GM18508 (cell line): Measurements from ENCODE around the gene HAUS8.
"Not testable (repeated sequence)": the region's sequence is repeated elsewhere in the genome, so short reads cannot be mapped to it uniquely, and the experiment has no call there.

Experiments
- ATAC-seq: cut with Tn5 transposase; IDR thresholded peaks from one replicate; pipeline ENCODE4 v1.9.1; 2021; ENCODE audit warnings: moderate number of reproducible peaks; ENCODE audit not compliant: insufficient read depth, unreplicated experiment

HAUS8 gene

DNA sequence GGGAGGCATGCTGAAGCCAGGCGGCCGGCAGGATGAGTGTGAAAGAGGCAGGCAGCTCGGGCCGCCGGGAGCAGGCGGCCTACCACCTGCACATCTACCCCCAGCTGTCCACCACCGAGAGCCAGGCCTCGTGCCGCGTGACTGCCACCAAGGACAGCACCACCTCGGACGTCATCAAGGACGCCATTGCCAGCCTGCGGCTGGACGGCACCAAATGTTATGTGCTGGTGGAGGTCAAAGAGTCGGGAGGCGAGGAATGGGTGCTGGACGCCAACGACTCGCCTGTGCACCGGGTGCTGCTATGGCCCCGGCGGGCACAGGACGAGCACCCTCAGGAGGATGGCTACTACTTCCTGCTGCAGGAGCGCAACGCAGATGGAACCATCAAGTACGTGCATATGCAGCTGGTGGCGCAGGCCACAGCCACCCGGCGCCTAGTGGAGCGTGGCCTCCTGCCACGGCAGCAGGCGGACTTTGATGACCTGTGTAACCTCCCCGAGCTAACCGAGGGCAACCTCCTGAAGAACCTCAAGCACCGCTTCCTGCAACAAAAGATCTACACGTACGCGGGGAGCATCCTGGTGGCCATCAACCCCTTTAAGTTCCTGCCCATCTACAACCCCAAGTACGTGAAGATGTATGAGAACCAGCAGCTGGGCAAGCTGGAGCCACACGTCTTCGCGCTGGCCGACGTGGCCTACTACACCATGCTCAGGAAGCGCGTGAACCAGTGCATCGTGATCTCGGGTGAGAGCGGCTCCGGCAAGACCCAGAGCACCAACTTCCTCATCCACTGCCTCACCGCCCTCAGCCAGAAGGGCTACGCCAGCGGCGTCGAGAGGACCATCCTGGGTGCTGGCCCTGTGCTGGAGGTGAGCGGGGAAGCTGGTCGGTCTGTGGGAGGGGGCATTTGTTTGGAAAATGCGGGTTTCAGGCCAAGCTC lies 26.7 kb upstream of the HAUS8 start:
- ATAC-seq: no peak

- no peak for ATAC-seq
Measured at GRCh38 chr19:17098326-17098725, 23.1 kb upstream of the HAUS8 start.

DNA sequence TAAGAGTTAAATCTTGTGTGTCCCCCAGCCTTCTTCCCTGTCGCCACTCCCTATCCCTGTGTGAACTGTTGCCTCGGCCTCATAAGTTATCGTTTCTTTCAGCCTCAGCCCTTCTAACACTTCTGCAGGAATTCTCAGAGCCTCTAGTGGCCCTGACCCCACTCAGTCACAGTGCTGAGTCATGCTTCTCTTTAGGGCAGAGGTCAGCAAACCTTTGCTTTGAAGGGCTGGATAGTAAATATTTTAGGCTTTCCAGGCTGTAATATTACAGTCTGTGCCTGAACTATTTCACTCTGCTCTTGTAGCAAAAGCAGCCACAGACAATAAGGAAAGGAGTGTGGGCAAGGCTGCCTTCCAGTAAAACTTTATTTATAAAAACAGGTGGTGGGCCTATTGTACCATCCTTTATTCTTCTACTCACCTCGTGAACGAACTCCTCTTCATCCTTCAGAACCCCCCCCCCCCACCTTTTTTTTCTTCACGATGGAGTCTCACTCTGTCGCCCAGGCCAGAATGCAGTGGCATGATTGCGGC lies 22.4 kb upstream of the HAUS8 start:
- no peak for ATAC-seq

DNA sequence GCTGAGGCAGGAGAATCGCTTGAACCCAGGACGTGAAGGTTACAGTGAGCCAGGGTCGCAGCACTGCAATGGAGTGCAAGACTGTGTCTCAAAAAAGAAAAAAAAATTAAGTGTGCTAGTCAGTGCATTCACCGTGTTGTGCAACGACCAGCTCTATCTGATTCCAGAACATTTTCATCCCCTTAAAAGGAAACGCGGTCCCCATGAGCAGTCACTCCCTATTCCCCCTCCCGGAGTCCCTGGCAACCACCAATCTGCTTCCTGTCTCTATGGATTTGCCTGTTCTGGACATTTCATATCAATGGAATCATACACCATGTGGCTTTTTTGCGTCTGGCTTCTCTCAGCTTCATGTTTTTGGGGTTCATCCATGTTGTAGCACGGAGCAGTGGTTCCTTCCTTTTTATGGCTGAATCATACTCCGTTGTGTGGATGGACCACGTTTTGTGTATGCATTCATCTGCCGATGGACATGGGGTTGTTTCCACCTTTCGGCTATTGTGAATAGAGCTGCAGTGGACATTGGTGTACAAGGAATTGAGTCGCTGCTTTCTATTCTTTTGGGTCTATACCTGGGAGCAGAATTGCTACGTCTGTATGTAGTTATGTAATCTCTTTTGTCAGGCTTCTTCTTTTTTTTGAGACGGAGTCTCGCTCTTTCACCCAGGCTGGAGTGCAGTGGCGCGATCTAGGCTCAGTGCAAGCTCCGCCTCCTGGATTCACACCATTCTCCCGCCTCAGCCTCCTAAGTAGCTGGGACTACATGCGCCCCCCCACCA lies 20.1 kb upstream of the HAUS8 start:
- no peak for ATAC-seq

GRCh38 chr19:17094694-17095093 lies 19.4 kb upstream of the HAUS8 start:
- ATAC-seq: not testable (repeated sequence)

- no peak for ATAC-seq
Measured at GRCh38 chr19:17092696-17093095, 17.4 kb upstream of the HAUS8 start.

DNA sequence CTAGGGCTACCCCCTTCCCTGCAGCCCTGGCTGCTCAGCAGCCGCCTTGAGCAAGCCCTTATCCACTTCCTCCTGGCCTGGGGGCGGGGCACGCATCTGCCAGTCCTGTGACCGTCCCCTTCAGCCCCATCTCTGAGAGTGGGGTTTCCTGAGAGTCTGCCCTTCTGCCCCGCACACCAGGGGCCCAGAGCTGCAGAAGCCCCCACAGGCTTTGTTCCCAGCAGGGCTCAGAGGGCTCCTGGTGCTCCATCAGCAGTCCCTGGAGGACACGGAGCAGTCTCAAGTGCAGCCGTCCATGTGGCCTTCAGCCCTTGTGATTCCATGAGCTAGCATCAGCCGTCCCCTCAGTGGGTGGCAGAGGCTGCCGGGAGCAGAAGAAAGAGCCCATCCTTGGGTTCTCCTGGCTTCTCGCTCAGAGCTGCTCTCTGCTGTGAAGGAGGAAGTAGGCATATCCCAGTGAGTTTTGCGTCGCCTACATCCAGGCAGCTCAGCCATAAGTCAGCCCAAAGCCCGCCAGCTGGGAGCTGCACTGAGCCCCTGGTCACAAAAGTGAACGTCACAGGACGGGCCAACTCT lies 16.6 kb upstream of the HAUS8 start:
- ATAC-seq: no peak

DNA sequence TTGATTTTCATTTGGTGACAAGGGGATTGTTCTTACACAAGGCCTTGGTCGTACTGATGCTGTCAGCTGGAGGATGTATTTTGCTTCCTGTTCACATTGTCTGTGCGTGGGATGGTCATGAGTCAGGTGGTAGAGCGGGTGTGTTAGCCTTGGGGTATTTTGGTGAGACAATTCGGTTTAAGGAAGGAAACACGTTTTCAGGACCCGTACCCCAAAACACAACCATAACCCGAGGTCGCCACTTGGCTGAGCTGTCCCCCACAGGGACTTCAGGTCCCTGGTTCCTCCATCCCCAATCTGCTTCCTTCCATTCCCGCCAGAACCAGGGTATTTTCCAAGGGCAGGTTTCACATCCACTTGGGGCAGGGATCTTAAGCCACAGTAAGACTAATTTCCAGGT lies 15.3 kb upstream of the HAUS8 start:
- no peak for ATAC-seq

GRCh38 chr19:17088552-17088951 lies 13.3 kb upstream of the HAUS8 start:
- ATAC-seq: no peak

GRCh38 chr19:17086834-17087233 lies 11.6 kb upstream of the HAUS8 start:
- no peak for ATAC-seq

DNA sequence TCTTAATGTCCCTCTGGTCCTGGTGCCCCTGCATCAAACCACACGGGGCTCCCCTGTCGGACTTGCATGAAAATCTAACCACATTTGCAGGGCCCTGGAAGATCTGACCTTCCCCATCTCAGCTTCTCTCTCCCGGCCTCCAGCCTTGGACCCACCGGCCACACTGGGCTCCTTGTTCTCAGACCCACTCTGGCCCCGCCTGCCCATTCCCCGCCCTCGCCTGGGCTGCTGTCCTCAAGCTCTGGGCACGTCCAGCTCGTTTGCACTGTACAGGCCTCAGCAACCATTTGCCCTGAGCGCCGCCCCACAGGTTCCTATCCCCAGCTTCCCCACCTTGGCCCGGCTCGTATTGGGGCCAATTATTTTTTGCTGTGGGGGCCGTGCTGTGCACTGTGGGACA lies 10.9 kb upstream of the HAUS8 start:
- no peak for ATAC-seq

DNA sequence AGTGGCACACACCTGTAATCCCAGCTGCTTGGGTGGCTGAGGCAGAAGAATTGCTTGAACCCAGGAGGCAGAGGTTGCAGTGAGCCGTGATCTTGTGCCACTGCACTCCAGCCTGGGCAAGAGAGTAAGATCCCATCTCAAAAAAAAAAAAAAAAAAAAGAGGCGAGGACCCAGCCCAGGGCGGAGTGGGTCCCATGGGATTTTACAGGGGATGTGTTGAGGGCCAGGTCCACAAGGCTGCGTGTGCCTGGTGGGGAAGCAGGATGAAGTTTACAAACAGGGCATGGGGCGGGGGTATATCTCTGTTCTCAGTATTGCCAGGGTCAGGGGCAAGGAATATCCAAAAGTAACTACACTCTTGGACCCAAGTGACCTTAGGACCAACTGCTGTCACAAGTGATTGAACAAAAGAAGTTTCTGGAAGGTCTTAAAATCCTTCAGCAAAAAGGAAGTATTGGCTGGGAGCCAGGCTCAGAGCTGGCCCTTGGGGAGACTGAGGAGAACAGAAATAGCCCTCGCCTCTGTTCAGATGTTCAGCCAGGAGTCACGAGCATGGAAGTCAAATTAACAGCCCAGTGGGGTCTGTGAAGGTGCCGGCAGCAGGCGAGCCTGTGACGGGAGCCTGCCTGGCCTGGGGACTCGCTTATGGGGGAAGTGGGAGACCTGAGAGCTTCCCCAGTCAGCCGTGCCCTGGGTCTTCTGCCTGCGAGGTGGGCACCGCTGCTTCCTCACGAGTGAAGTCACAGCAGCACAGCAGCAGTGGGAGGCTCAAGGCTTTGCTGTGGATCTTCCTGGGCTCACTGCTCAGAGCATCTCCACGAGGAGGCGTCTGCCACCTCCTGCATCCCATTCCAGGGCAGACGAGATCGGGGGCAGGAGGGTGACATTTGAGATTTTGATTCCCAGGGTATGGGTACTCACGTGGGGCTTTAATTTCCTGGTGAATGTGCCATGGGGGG lies 6.7 kb upstream of the HAUS8 start:
- ATAC-seq: no peak

- no peak for ATAC-seq
Measured at GRCh38 chr19:17080440-17080801, 5.2 kb upstream of the HAUS8 start.

- ATAC-seq: no peak
Measured at GRCh38 chr19:17079710-17080439, 4.6 kb upstream of the HAUS8 start.

DNA sequence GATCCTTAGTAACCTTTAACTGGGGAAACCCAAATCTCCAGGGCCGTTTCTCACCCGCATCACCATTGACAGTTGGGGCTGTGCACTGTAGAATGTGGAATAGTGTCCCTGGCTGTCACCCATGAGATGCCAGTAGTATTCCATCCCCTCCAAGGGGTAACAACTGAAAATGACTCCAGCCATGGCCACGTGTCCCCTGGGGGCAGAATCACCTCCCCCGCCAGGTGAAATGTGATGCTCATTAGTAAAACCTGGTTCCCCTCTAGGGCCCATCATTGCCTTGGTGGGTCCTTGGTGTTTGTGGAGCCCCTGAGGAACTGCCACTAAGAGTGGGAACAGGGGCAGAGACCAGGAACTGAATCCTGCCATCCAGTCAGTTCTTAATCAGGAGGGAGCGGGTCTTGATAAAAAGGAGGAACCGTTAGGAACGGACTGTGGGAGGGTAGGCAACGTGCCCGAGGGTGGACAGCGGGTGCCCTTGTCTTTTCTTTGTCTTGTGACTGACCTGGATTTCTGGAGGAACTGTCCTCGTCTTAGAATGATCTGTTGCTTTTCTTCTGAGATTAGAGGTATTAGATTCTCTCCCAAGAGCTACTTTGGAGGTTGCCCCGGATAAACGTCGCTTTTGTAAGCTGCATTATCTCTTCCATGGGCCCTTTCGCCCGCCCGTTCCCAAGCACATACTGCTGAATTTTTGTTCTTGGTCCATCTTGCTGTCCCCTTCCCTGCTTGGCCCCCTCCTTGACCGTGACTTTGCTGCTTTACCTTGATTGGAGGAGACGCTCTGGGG lies 3.9 kb upstream of the HAUS8 start:
- no peak for ATAC-seq

DNA sequence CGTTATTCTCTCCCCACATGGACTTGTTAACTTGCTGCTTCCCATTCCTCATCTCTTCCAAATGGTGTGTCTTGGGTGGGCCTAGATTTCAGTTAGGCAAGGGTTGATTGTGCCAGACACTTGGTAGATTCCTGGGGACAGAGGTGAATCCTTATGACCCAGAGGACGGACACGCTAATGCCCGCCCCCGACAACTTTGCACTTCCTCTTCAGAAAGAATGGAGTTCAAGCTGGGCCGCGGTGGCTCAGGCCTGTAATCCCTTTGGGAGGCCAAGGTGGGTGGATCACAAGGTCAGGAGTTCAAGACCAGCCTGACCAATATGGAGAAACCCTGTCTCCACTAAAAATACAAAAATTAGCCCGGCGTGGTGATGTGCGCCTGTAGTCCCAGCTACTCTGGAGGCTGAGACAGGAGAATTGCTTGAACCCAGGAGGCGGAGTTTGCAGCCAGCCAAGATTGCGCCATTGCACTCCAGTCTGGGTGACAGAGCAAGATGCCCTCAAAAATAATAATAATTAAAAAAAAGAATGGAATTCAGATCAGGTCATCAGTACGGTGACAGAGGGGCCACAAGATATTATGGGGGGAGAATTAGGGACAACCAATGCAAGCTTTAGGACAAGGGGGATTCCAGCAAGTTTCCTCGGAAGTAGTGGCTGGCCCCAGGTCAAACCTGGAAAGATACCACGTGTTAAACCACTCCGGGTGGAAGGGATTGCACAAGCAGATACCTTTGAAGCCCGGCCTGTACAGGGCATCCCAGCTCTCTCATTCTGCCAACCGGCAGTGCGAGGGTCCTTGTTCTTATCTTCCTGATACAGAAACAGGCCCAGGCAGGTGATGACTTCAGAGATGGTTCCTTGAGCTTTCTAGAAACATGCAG lies 3.0 kb upstream of the HAUS8 start:
- no peak for ATAC-seq

GRCh38 chr19:17077447-17078028 lies 2.3 kb upstream of the HAUS8 start:
- no peak for ATAC-seq
